HEK293 (cell line): ENCODE measurements around the gene UMAD1.

ENCODE experiments used
- CTCF ChIP-seq: fragments of 450-650 bp; formaldehyde crosslinking; IDR thresholded peaks from 2 replicates; pipeline ENCODE4 v1.5.1; 2016; ENCODE audit warnings: missing biosample characterization, missing genetic modification characterization
- INSM2 ChIP-seq: fragments of 450-650 bp; formaldehyde crosslinking; IDR thresholded peaks from 2 replicates; pipeline ENCODE4 v1.5.1; 2016; ENCODE audit warnings: missing biosample characterization, missing genetic modification characterization
- MYNN ChIP-seq: fragments of 450-650 bp; formaldehyde crosslinking; IDR thresholded peaks from 2 replicates; pipeline ENCODE4 v1.5.1; 2016; ENCODE audit warnings: missing biosample characterization, missing genetic modification characterization, borderline replicate concordance
- PATZ1 ChIP-seq: fragments of 450-650 bp; formaldehyde crosslinking; IDR thresholded peaks from 2 replicates; pipeline ENCODE4 v1.5.1; 2016; ENCODE audit warnings: missing biosample characterization, missing genetic modification characterization
- PRDM2 ChIP-seq: fragments of 450-650 bp; formaldehyde crosslinking; IDR thresholded peaks from 2 replicates; pipeline ENCODE4 v1.5.1; 2016; ENCODE audit warnings: missing biosample characterization, missing genetic modification characterization, borderline replicate concordance
- PRDM6 ChIP-seq: fragments of 450-650 bp; formaldehyde crosslinking; IDR thresholded peaks from 2 replicates; pipeline ENCODE4 v1.5.1; 2017; ENCODE audit warnings: missing biosample characterization, missing genetic modification characterization
- RBAK ChIP-seq: fragments of 450-650 bp; formaldehyde crosslinking; IDR thresholded peaks from 2 replicates; pipeline ENCODE4 v1.5.1; 2016; ENCODE audit warnings: missing biosample characterization, missing genetic modification characterization
- ZNF544 ChIP-seq: fragments of 450-650 bp; formaldehyde crosslinking; IDR thresholded peaks from 2 replicates; pipeline ENCODE4 v1.5.0; 2017; ENCODE audit warnings: missing biosample characterization, missing genetic modification characterization
- ZNF558 ChIP-seq: fragments of 450-650 bp; formaldehyde crosslinking; IDR thresholded peaks from 2 replicates; pipeline ENCODE4 v1.5.1; 2016; ENCODE audit warnings: missing biosample characterization, missing genetic modification characterization
- ZNF596 ChIP-seq: fragments of 450-650 bp; IDR thresholded peaks from 2 replicates; pipeline ENCODE4 v1.5.0; 2018; ENCODE audit warnings: missing biosample characterization, mild to moderate bottlenecking, missing genetic modification characterization, moderate library complexity
- ZSCAN5A ChIP-seq: fragments of 450-650 bp; formaldehyde crosslinking; IDR thresholded peaks from 2 replicates; pipeline ENCODE4 v1.5.1; 2016; ENCODE audit warnings: missing biosample characterization, missing genetic modification characterization

- TF ChIP-seq ZNF558 (tag by site-specific recombination) (no peak), PATZ1 (tag by site-specific recombination) (no peak), CTCF (tag by site-specific recombination) (no peak), ZNF596 (tag by site-specific recombination) (no peak), ZNF544 (tag by site-specific recombination) (no peak), RBAK (tag by site-specific recombination) (no peak), ZSCAN5A (tag by site-specific recombination) (no peak), PRDM2 (tag by site-specific recombination) (no peak), INSM2 (tag by site-specific recombination) (no peak), MYNN (tag by site-specific recombination) (no peak), PRDM6 (tag by site-specific recombination) (no peak)
These were observed 221.8 kb downstream of the UMAD1 start for GRCh38 chr7:7862393-7862792.
